Left colon (tissue), 2 donors: ENCODE data around the gene GOT2. TPM values are rescaled to one million over a fixed set of nuclear protein-coding genes. Genes with fewer than 3 reads are reported as not detected.
"Not testable (repeated sequence)": the region's sequence is repeated elsewhere in the genome, so short reads cannot be mapped to it uniquely, and the experiment has no call there.

ENCODE experiments used
- ATAC-seq: fragments of 200-7000 bp; cut with Tn5 transposase; one replicate; pipeline ENCODE4 v1.9.1; 2020; ENCODE audit warnings: mild to moderate bottlenecking, moderate library complexity
- DNase-seq, 2 donors: peaks; one replicate each; pipeline ENCODE4 v3.0.0-alpha.2; 2020
- intact Hi-C, 2 donors: fragments of 100-400 bp; cut with DNase I in 1 of 2; cut with micrococcal nuclease in 1 of 2; formaldehyde crosslinking; loops; one replicate each; pipeline versions ENCODE4 v1.11.2 to v1.14.0; 2022; cut with DNase I, micrococcal nuclease
- total RNA-seq, 2 donors: library from RNA; stranded (reverse); fragmentation: NEBNext Ultra II Directional; extraction: Animal tissue kit (Norgen Biotek cat#: 25700); gene quantifications; one replicate each; pipeline ENCODE4 v1.2.1, GENCODE V29; 2021
- donor health status: DM: no; HTN: no; CAD: no.
- donor health status: DM: yes; HTN: yes; CAD: no.

The GOT2 gene
- total RNA-seq, 2 donors from 2014 or later: 96.3 to 130 TPM

DNA sequence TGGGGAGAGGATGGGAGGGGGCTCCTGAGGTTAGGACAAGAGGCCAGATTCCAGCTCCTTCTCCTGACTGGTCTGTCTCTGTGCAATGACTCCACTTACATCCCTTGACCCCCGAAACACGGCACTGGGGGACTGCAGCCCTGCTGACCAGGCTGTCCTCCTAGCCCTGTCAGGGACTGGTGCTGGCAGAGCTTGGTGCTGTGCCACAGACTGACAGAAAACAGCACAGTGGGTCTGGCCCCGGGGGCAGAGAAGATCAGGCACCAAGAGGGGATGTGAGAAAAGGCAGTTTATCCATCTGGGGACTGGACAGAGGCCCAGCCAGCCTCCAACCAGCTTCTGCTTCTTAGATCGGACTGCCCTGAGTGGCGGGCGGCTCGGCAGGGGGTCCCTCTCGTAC, 68.9 kb downstream of the GOT2 start:
- no peak for ATAC-seq
- intact Hi-C loops: no loop called here
- DNase-seq: no peak

DNA sequence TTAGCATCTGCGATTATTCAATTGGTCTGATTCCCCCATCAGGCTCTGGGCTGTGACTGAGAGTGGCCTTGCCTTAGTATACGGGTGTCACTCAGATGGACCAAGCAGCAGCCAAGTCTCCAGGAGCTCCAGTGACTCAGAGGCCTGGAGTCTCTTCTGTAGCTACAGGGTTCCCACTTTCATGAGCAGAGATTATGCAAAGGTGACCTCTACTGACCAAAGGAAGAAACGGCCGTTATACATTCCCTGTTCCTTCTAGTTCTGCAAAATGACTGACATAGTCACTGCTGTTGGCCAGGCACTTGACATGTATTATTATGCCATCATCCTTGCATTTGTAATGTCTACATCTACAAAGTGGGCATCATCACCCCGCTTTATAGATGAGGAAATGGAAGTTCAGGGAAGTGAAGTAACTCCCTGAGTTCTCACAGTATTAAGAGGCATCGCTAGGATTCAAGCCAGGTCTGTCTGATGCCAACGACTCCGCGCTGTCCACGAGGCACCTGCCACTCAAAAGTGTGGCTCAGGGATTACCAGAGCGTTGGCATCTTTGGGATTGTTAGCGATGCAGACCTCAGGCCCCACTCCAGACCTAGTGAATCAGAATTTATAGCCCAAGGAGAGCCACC, 72.8 kb downstream of the GOT2 start:
- ATAC-seq (peak; percentile 88), DNase-seq (peak; percentile 22 to 50)
- intact Hi-C loops: no loop called here

DNA sequence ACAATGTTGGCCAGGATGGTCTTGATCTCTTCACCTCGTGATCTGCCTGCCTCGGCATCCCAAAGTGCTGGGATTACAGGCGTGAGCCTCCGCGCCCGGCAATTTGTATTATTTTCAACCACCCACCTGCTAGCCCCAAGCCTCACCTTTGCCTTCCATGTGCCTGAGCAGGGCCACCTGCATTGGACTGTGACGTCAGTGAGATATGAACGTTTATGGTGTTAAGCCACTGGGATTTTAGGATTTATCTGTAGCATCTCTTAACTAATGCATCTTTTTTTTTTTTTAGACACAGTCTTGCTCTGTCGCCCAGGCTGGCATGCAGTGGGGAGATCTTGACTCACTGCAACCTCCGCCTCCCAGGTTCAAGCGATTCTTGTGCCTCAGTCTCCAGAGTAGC, 74.2 kb downstream of the GOT2 start:
- ATAC-seq, DNase-seq, intact Hi-C loops: not testable (repeated sequence)

DNA sequence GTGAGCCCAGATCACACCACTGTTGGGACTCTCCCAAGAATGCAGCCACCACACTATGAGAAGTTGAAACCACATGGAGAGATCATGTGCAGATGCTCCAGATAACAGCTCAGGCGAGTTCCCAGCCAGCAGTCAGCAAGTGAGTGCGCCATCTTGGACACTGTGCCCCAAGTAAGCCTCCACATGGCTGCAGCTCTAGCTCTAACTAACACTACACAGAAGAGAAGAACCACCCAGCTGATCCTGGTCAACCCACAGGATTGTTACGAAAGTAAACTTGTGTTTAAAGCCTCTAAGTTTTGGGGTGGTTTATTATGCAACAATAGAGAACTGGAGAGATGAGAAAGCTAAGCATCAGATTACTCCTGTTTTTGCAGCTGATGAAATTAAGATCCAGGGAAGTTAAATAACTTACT, 75.3 kb downstream of the GOT2 start:
- ATAC-seq (no peak), DNase-seq (no peak)
- intact Hi-C loops: no loop called here

Other genes starting within 250 kb of the GOT2 start
- 1 to 10 TPM; 4.2 to 7.3 TPM for gene NDRG4, start 234.2 kb downstream of the GOT2 start, total RNA-seq
- 10 to 100 TPM; 11.4 to 13.8 TPM for gene SETD6, start 218.8 kb downstream of the GOT2 start, total RNA-seq
- gene CNOT1, start 104.5 kb downstream of the GOT2 start, total RNA-seq: 100 to 1,000 TPM; 208 to 236 TPM
- gene SLC38A7, start 49.5 kb downstream of the GOT2 start, total RNA-seq: 10 to 100 TPM; 12.1 to 12.3 TPM